Measurements from ENCODE around the gene TLX3.

Gene TLX3

DNA sequence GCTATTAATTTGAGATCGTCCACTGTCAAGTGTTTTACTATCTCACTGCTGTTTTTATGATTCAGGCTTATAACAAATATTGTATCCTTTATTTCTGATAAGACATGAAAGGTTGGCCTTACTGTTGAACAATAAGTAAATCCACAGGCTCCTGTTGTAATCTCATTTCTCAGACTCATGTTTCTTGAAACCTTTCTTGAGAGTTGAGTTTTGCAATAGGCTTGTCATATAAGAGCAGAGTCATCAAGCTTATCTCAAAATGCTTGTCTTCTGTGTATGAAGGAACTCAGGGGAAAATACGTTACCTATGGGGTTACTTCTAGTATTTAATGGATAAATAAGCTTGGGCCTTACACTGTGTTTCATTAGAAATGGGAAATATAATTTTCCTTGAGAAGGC is 9.2 kb upstream of the TLX3 start:
- in situ Hi-C loops (cut with MboI; ENCODE audit: low pct_unique_long_range_greater_than_20kb, low sequenced_read_pairs, unreplicated experiment) = loop anchor here (25.0 kb wide), 1 partner anchor 1937 kb away; the partner anchor contains the start of gene NKX2-5
- DNase-seq (ENCODE audit: low spot score) = no peak
- TF ChIP-seq, protein P1, sequence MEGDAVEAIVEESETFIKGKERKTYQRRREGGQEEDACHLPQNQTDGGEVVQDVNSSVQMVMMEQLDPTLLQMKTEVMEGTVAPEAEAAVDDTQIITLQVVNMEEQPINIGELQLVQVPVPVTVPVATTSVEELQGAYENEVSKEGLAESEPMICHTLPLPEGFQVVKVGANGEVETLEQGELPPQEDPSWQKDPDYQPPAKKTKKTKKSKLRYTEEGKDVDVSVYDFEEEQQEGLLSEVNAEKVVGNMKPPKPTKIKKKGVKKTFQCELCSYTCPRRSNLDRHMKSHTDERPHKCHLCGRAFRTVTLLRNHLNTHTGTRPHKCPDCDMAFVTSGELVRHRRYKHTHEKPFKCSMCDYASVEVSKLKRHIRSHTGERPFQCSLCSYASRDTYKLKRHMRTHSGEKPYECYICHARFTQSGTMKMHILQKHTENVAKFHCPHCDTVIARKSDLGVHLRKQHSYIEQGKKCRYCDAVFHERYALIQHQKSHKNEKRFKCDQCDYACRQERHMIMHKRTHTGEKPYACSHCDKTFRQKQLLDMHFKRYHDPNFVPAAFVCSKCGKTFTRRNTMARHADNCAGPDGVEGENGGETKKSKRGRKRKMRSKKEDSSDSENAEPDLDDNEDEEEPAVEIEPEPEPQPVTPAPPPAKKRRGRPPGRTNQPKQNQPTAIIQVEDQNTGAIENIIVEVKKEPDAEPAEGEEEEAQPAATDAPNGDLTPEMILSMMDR (IDR thresholded peaks at IDR 0.05; ENCODE audit: extremely low read depth, insufficient read depth, missing control alignments) = no peak

DNA sequence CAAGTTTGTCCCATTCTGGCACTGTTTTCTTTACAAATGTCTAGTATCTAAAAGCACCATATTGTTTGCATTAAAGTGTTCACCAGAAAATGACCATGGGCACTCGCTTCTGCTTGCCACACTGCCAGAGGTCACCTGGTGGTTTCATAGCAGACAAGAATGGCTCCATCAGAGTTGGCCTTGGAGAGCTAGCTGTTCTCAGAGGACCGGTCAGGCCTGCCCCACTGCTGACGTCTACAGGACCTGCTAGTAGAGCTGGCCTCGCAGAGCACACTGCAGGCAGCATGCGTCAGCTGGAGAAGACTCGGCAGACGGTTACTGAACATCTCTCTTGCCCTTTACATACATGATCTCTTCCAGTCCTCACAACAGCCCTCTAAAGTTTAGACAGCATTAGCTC is 8.7 kb upstream of the TLX3 start:
- DNase-seq (ENCODE audit: low spot score) = no peak
- in situ Hi-C loops (cut with MboI; ENCODE audit: low pct_unique_long_range_greater_than_20kb, low sequenced_read_pairs, unreplicated experiment) = loop anchor here (25.0 kb wide), 1 partner anchor 1937 kb away; the partner anchor contains the start of gene NKX2-5
- TF ChIP-seq, protein P1 (IDR thresholded peaks at IDR 0.05; ENCODE audit: extremely low read depth, insufficient read depth, missing control alignments) = no peak

DNA sequence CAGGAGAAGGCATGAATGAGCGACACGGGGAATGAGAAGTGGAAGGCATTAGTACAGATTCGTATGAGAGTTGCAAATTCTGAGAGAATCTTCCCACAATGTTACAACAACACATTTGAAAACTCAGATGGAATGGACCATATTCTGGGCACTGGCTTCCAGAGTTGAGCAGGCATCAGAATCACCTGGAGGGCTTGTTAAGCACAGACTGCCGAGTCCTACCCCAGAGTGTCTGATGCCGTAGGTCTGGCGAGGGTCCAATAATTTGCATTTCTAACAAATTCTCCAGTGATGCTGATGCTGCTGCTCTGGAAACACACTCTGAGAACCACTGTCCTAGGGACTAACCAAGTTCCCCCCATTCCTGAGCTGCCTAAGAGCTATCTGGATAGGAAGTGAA is 2.9 kb upstream of the TLX3 start:
- in situ Hi-C loops (cut with MboI; ENCODE audit: low pct_unique_long_range_greater_than_20kb, low sequenced_read_pairs, unreplicated experiment) = loop anchor here (25.0 kb wide), 1 partner anchor 1931 kb away; the partner anchor contains the start of gene NKX2-5
- TF ChIP-seq, protein P1 (IDR thresholded peaks at IDR 0.05; ENCODE audit: extremely low read depth, insufficient read depth, missing control alignments) = no peak
- no peak for DNase-seq (ENCODE audit: low spot score)

DNA sequence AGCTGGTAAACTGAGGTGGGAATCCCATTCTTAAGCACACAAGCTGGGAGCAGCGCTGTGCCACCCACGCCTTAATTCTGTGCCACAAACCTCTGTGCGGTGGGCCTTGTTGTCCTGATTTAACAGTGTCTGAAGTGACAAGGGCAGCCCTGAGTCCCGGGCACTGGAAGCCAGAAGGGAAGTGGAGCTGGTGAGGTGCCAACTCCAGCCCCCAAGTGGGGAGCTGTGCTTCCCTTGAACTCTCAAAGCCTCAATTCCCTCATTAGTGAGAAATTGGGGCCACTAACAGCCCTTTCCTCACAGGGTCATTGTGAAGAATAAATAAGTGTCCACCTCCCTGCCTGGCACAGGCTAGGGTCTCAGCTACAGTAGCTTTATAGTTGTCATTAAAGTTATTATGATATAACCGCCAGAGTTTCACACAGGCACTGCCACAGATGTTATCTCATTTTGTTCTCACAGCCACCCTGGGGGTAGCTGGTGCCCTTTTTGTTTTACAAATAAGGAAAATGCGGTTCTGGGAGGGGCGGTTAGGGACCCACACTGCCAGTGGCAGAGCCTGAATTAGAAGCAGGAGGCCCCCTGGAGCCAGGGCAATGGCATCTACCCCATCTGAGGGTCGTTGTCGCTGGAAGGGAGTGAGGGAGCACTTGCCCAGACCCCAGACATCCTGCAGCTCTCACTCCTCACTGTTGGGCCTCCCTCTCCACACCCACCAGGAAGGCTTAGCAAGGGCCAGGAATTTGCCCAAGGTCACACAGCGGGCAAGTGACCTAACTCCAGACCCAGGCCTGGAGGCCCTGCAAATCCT is 2.1 kb upstream of the TLX3 start:
- TF ChIP-seq, protein P1 (IDR thresholded peaks at IDR 0.05; ENCODE audit: extremely low read depth, insufficient read depth, missing control alignments) = no peak

DNA sequence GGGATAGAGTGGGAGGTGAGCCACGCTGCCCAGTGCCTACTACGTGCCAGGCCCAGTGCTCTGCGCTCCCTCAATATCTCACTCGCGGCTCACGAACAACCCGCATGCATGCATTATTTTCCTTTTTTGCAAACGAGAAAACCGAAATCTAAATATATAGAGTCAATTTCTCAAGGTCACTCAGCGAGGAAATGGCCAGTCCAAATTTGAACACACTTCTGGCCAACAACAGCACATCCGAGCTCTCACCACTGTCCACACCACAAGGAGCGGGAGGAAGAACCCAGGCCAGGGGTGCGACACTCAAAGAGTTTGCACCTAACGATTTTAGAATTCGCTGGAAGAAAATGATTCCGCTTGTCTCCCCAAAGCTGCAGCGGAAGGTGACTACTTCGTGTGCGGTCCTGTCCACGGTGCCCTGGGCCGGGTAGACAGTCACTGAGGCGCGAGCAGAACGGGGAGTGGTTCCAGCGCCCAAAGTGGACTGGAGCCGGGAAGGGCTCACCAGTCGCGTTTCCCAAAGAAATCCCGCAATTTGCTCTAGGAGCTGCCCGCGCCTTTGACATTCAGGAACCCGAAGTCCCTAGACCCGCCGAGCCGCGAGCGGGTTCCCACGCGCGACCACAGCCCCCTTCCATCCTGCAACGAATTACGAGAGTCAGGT is 1.1 kb upstream of the TLX3 start:
- in situ Hi-C loops (cut with MboI; ENCODE audit: low pct_unique_long_range_greater_than_20kb, low sequenced_read_pairs, unreplicated experiment) = loop anchor here (25.0 kb wide), 1 partner anchor 1929 kb away; the partner anchor contains the start of gene NKX2-5
- DNase-seq (ENCODE audit: low spot score) = no peak
- TF ChIP-seq, protein P1 (IDR thresholded peaks at IDR 0.05; ENCODE audit: extremely low read depth, insufficient read depth, missing control alignments) = no peak

More for the DNA sequence above, 2.1 kb upstream of the TLX3 start:
- in situ Hi-C loops (cut with MboI; ENCODE audit: low pct_unique_long_range_greater_than_20kb, low sequenced_read_pairs, unreplicated experiment) = loop anchor here (25.0 kb wide), 1 partner anchor 1930 kb away; the partner anchor contains the start of gene NKX2-5
- DNase-seq (ENCODE audit: low spot score) = no peak

DNA sequence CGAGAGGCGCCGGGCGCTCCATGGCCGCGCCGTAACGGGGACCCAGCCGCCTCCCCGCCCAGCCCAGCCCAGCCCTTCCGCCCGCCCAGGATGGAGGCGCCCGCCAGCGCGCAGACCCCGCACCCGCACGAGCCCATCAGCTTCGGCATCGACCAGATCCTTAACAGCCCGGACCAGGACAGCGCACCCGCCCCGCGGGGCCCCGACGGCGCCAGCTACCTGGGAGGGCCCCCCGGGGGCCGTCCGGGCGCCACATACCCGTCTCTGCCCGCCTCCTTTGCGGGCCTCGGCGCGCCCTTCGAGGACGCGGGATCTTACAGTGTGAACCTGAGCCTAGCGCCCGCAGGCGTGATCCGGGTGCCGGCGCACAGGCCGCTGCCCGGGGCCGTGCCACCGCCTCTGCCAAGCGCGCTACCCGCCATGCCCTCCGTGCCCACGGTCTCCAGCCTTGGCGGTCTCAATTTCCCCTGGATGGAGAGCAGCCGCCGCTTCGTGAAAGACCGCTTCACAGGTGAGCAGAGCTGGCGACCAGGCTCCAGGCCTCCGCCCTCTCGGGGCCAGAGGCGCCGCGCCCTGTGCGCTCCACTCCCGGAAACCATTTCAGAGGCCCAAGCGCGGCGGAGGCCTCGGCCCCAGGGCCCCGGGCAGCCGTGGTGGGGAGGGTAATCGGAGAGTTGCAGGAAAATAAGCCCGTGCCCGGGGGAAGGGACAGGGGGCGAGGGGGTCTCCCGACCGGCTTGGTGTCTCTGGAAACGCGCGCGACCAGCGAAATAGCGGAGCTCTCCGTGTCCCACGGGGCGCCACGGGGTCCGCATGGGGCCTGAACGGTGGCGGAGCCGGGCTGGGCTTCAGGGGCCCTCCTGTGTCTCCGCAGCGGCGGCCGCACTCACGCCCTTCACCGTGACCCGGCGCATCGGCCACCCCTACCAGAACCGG is 496 bp downstream of the TLX3 start:
- in situ Hi-C loops (cut with MboI; ENCODE audit: low pct_unique_long_range_greater_than_20kb, low sequenced_read_pairs, unreplicated experiment) = loop anchor here (25.0 kb wide), 1 partner anchor 1928 kb away; the partner anchor contains the start of gene NKX2-5
- TF ChIP-seq, protein P1 (IDR thresholded peaks at IDR 0.05; ENCODE audit: extremely low read depth, insufficient read depth, missing control alignments) = no peak
- peak; percentile 49 for DNase-seq (ENCODE audit: low spot score)

Data from GM13977 (cell line).